ENCODE measurements around the gene OR10H2.

Gene OR10H2

DNA sequence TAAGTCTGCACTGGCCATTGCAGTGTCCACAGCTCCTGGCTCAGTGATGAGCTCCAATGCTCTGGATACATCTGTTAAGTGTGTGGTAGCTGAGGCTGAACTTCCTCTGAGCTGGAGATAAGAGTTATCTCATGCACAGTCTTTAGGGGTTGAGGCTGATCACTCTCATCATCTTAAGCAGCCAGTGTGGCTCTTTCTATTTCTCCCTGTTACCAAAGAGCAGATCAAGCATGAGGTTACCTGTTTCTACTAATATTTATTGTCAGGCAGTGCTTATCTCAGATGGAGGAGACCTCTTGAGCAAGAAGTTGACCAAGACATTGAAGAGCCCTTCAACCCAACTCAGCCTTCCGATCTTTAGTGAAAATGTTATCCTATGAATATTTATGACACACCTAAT, 6.6 kb upstream of the OR10H2 start:
- H2AFZ ChIP-seq (ENCODE audit: low read depth): no peak overlapping the region
- H3K4me3 ChIP-seq (IDR thresholded peaks at IDR 0.05; ENCODE audit: insufficient read depth, low read depth, low read length): no peak overlapping the region
- 0 out of 2 replicates have a peak, but pooled peaks cover 2% of the 10 kb centered on the region for H3K27me3 ChIP-seq (ENCODE audit: insufficient read depth, low read depth)
- H3K27ac ChIP-seq: no peak overlapping the region
- H3K36me3 ChIP-seq (ENCODE audit: insufficient read depth): no peaks in the 10 kb centered on the region
- TF ChIP-seq, protein P1, sequence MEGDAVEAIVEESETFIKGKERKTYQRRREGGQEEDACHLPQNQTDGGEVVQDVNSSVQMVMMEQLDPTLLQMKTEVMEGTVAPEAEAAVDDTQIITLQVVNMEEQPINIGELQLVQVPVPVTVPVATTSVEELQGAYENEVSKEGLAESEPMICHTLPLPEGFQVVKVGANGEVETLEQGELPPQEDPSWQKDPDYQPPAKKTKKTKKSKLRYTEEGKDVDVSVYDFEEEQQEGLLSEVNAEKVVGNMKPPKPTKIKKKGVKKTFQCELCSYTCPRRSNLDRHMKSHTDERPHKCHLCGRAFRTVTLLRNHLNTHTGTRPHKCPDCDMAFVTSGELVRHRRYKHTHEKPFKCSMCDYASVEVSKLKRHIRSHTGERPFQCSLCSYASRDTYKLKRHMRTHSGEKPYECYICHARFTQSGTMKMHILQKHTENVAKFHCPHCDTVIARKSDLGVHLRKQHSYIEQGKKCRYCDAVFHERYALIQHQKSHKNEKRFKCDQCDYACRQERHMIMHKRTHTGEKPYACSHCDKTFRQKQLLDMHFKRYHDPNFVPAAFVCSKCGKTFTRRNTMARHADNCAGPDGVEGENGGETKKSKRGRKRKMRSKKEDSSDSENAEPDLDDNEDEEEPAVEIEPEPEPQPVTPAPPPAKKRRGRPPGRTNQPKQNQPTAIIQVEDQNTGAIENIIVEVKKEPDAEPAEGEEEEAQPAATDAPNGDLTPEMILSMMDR (conservative IDR thresholded peaks at IDR 0.05; ENCODE audit: low read depth, low read length): no peak
- no peaks in the 10 kb centered on the region for H3K4me1 ChIP-seq (ENCODE audit: low read depth, poor library complexity, severe bottlenecking)
- no peaks in the 10 kb centered on the region for H3K79me2 ChIP-seq (ENCODE audit: insufficient read depth, low read depth)
- no peaks in the 10 kb centered on the region for H4K20me1 ChIP-seq (ENCODE audit: insufficient read depth)
- no peak overlapping the region for H3K9ac ChIP-seq
- no peak overlapping the region for H3K4me2 ChIP-seq

DNA sequence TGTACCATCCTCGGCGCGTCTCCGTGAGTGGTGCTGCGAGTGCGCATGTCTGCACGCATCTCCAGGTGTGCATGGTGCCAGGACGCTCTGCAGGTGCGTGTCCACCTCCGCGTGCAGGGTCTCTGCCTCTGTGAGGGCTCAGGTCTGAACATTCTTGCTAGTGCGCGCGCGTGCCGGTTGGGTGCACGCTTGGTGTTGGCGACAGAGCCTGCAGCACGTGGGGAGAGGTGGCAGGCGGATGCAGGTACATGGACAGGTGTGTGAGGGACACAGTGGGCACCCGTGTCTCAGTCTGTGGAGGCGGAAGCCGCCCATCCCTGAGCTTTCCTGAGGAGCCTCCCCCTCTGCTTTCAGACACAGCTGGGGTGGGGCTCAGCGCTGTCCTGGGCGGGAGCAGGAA, 4.9 kb upstream of the OR10H2 start:
- Histone ChIP-seq H3K79me2 (ENCODE audit: insufficient read depth, low read depth) (no peaks in the 10 kb centered on the region), H3K36me3 (ENCODE audit: insufficient read depth) (no peaks in the 10 kb centered on the region), H2AFZ (ENCODE audit: low read depth) (no peak overlapping the region), H4K20me1 (ENCODE audit: insufficient read depth) (no peaks in the 10 kb centered on the region), H3K27me3 (ENCODE audit: insufficient read depth, low read depth) (0 out of 2 replicates have a peak, but pooled peaks cover 2% of the 10 kb centered on the region), H3K27ac (no peak overlapping the region), H3K4me3 (IDR thresholded peaks at IDR 0.05; ENCODE audit: insufficient read depth, low read depth, low read length) (no peak overlapping the region), H3K4me2 (no peak overlapping the region), H3K9ac (no peak overlapping the region), H3K4me1 (ENCODE audit: low read depth, poor library complexity, severe bottlenecking) (no peaks in the 10 kb centered on the region)
- TF ChIP-seq, protein P1 (conservative IDR thresholded peaks at IDR 0.05; ENCODE audit: low read depth, low read length): no peak

DNA sequence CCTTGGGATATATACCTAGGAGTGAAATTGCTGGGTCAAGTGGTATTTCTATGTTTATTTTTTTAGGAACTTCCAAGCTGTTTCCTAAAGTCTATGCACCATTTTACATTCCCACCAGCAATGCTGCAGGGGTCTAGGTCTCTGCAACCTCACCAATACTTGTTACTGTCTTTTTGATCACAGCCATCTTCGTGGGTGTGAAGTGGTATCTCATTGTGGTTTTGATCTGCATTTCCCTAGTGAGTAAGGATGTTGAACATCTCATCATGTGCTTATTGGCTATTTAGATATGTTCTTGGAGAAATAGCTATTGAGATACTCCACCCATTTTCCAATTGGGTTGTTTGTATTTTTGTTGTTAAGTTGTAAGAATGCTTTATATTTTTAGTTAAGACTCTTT, 2.7 kb downstream of the OR10H2 start:
- TF ChIP-seq, protein P1 (conservative IDR thresholded peaks at IDR 0.05; ENCODE audit: low read depth, low read length): no peak
- H3K79me2 ChIP-seq (ENCODE audit: insufficient read depth, low read depth): no peaks in the 10 kb centered on the region
- no peak overlapping the region for H3K4me3 ChIP-seq (IDR thresholded peaks at IDR 0.05; ENCODE audit: insufficient read depth, low read depth, low read length)
- no peaks in the 10 kb centered on the region for H3K4me1 ChIP-seq (ENCODE audit: low read depth, poor library complexity, severe bottlenecking)
- H3K27me3 ChIP-seq (ENCODE audit: insufficient read depth, low read depth): no peaks in the 10 kb centered on the region
- H3K27ac ChIP-seq: no peak overlapping the region
- H4K20me1 ChIP-seq (ENCODE audit: insufficient read depth): no peaks in the 10 kb centered on the region
- no peaks in the 10 kb centered on the region for H3K36me3 ChIP-seq (ENCODE audit: insufficient read depth)
- no peak overlapping the region for H3K4me2 ChIP-seq
- H3K9ac ChIP-seq: no peak overlapping the region
- H2AFZ ChIP-seq (ENCODE audit: low read depth): no peak overlapping the region

DNA sequence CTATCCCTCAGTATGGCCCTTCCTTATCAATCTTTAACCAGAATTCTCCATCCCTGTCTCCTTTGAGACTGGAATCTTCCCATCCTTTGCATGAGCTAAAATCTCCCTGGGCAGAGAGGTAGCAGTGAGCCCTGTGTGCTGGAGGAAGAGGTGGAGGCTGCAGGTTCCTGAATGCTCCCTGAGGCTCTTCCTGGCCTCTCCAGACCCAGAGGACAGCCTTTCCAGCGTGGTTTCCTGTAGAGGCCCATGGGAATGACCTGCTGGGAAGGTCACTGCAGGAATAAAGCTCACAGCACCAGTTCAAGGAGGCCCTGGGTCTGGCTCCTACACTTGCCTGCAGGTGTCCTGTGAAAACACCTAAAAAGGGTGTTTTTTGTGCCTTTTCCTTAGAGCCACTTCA, 4.6 kb downstream of the OR10H2 start:
- Histone ChIP-seq H3K9ac (no peak overlapping the region), H3K4me2 (no peak overlapping the region), H3K79me2 (ENCODE audit: insufficient read depth, low read depth) (no peaks in the 10 kb centered on the region), H4K20me1 (ENCODE audit: insufficient read depth) (no peaks in the 10 kb centered on the region), H2AFZ (ENCODE audit: low read depth) (no peak overlapping the region), H3K27me3 (ENCODE audit: insufficient read depth, low read depth) (no peaks in the 10 kb centered on the region), H3K36me3 (ENCODE audit: insufficient read depth) (no peaks in the 10 kb centered on the region), H3K27ac (no peak overlapping the region), H3K4me1 (ENCODE audit: low read depth, poor library complexity, severe bottlenecking) (no peaks in the 10 kb centered on the region), H3K4me3 (IDR thresholded peaks at IDR 0.05; ENCODE audit: insufficient read depth, low read depth, low read length) (no peak overlapping the region)
- TF ChIP-seq, protein P1 (conservative IDR thresholded peaks at IDR 0.05; ENCODE audit: low read depth, low read length): no peak
